Measurements from ENCODE around the gene OR52W1.
"Not testable (repeated sequence)": the region's sequence is repeated elsewhere in the genome, so short reads cannot be mapped to it uniquely, and the experiment has no call there.

Gene OR52W1

GRCh38 chr11:6217722-6218121 lies 18.7 kb downstream of the OR52W1 start:
- DNase-seq (ENCODE audit: low read depth), result no peak

- DNase-seq (ENCODE audit: low read depth), result peak; percentile 89
Measured at GRCh38 chr11:6219359-6219758, 20.3 kb downstream of the OR52W1 start.

GRCh38 chr11:6223854-6224253 lies 24.8 kb downstream of the OR52W1 start:
- no peak for DNase-seq (ENCODE audit: low read depth)

GRCh38 chr11:6224421-6224820 lies 25.4 kb downstream of the OR52W1 start:
- DNase-seq (ENCODE audit: low read depth), result no peak

GRCh38 chr11:6225024-6225423 lies 26.0 kb downstream of the OR52W1 start:
- no peak for DNase-seq (ENCODE audit: low read depth)

- DNase-seq (ENCODE audit: low read depth), result no peak
Measured at GRCh38 chr11:6225896-6226295, 26.9 kb downstream of the OR52W1 start.

GRCh38 chr11:6228520-6228919 lies 29.5 kb downstream of the OR52W1 start:
- no peak for DNase-seq (ENCODE audit: low read depth)

GRCh38 chr11:6229911-6230310 lies 30.9 kb downstream of the OR52W1 start:
- DNase-seq (ENCODE audit: low read depth), result no peak

- no peak for DNase-seq (ENCODE audit: low read depth)
Measured at GRCh38 chr11:6232899-6233298, 33.9 kb downstream of the OR52W1 start.

GRCh38 chr11:6233984-6234386 lies 35.0 kb downstream of the OR52W1 start:
- DNase-seq (ENCODE audit: low read depth), result no peak

GRCh38 chr11:6234387-6235107 lies 35.5 kb downstream of the OR52W1 start, which contains the start of gene FHIP1B:
Gene FHIP1B (minus strand): TSS chr11:6234636. CDS start chr11:6224516, 10,120 bp downstream.
- DNase-seq (ENCODE audit: low read depth), result peak; percentile 100

- DNase-seq (ENCODE audit: low read depth), result no peak
Measured at GRCh38 chr11:6237266-6237665, 38.2 kb downstream of the OR52W1 start.

- no peak for DNase-seq (ENCODE audit: low read depth)
Measured at GRCh38 chr11:6237761-6238302, 38.8 kb downstream of the OR52W1 start.

GRCh38 chr11:6238902-6239301 lies 39.9 kb downstream of the OR52W1 start, which contains the start of gene CNGA4:
Gene CNGA4 (plus strand): TSS chr11:6239089. CDS start chr11:6239207, 118 bp downstream.
- DNase-seq (ENCODE audit: low read depth), result no peak

- DNase-seq (ENCODE audit: low read depth), result no peak
Measured at GRCh38 chr11:6240139-6240538, 41.1 kb downstream of the OR52W1 start.

- DNase-seq (ENCODE audit: low read depth), result no peak
Measured at GRCh38 chr11:6240781-6241180, 41.8 kb downstream of the OR52W1 start.

- no peak for DNase-seq (ENCODE audit: low read depth)
Measured at GRCh38 chr11:6241316-6241715, 42.3 kb downstream of the OR52W1 start.

GRCh38 chr11:6245536-6245935 lies 46.5 kb downstream of the OR52W1 start:
- no peak for DNase-seq (ENCODE audit: low read depth)

GRCh38 chr11:6248248-6248647 lies 49.2 kb downstream of the OR52W1 start:
- DNase-seq (ENCODE audit: low read depth), result peak; percentile 92

- not testable (repeated sequence) for DNase-seq (ENCODE audit: low read depth)
Measured at GRCh38 chr11:6248897-6249296, 49.9 kb downstream of the OR52W1 start.

Data from amniotic epithelial cell (primary cell).